Prostate gland (tissue), 2 donors: ENCODE results near the gene MFGE8. TPM values are rescaled to one million over a fixed set of nuclear protein-coding genes. Genes with fewer than 3 reads are reported as not detected.

Experiments used
- DNase-seq: peaks from one replicate; pipeline ENCODE4 v3.0.0-alpha.2; 2019; ENCODE audit warnings: low spot score
- H3K27ac ChIP-seq, 2 donors: fragments of 200-600 bp; sonication (generic); 2 replicates each; pipeline ENCODE4 v1.5.1; 2017 to 2019
- H3K27me3 ChIP-seq: fragments of 200-600 bp; sonication (generic); replicated peaks from 2 replicates; pipeline ENCODE4 v1.5.1; 2019; ENCODE audit not compliant: insufficient read depth
- H3K36me3 ChIP-seq, 2 donors: fragments of 200-600 bp; sonication (generic); 1 replicate in 1 of 2; 2 replicates in 1 of 2; pipeline versions ENCODE4 v1.5.1 to v1.8.1; 2017 to 2019
- H3K4me1 ChIP-seq: fragments of 200-600 bp; sonication (generic); replicated peaks from 2 replicates; pipeline ENCODE4 v1.5.1; 2019
- H3K4me3 ChIP-seq, 2 donors: fragments of 200-600 bp; sonication (generic); 2 replicates each; pipeline ENCODE4 v1.5.1; 2017 to 2019
- H3K9me3 ChIP-seq: fragments of 200-600 bp; sonication (generic); 2 replicates; pipeline ENCODE4 v1.5.1; 2017
- CTCF ChIP-seq, 4 experiments: fragments of 200-600 bp in 2 of 4; fragments of 450-650 bp in 2 of 4; sonication (generic) in 2 of 4; IDR thresholded peaks; 1 replicate in 3 of 4; 2 replicates in 1 of 4; pipeline ENCODE4 v1.5.1; 2016 to 2019; ENCODE audit warnings: antibody characterized with exemption in 4 of 4, mild to moderate bottlenecking in 2 of 4, moderate library complexity in 2 of 4
- POLR2A ChIP-seq: fragments of 450-650 bp; IDR thresholded peaks from one replicate; pipeline ENCODE4 v1.6.1; 2016; ENCODE audit warnings: antibody characterized with exemption, mild to moderate bottlenecking
- POLR2AphosphoS5 ChIP-seq: sonication (generic); formaldehyde crosslinking; IDR thresholded peaks from one replicate; pipeline ENCODE4 v1.6.1; 2017; ENCODE audit warnings: antibody characterized with exemption
- WGBS: methylation state at CpG from one replicate; pipeline ENCODE4 v1.1.5; 2018; 5-methylcytosine and 5-hydroxymethylcytosine counted together
- intact Hi-C: fragments of 100-400 bp; cut with DNase I; formaldehyde crosslinking; loops from one replicate; pipeline ENCODE4 v1.14.2; 2022
- total RNA-seq, 2 donors: library from RNA; depleted of rRNA; stranded (reverse); fragments of >200 nt; gene quantifications; one replicate each; pipeline ENCODE4 v1.1.0, GENCODE V29; 2016

Gene MFGE8
- total RNA-seq, 2 donors from 2014 or later, result 63.1 to 263 TPM

- DNase-seq, result no peak
- TF ChIP-seq POLR2A (no peak), POLR2AphosphoS5 (no peak), CTCF (IDR thresholded peaks at IDR 0.05) (no peak)
- Histone ChIP-seq H3K36me3 (no peaks in the 10 kb centered on the region), H3K27ac (no peak overlapping the region), H3K4me1 (no peaks in the 10 kb centered on the region), H3K27me3 (no peaks in the 10 kb centered on the region), H3K9me3 (no peaks in the 10 kb centered on the region), H3K4me3 (no peak overlapping the region)
- intact Hi-C loops, result no loop called here
- 68% methylated on average over 4 of the region's 6 CpGs for WGBS
These were observed 41.1 kb downstream of the MFGE8 start for GRCh38 chr15:88872106-88872505.

GRCh38 chr15:88871313-88871712 lies 41.9 kb downstream of the MFGE8 start:
- WGBS, result 78% methylated on average over 14 of the region's 14 CpGs
- no peaks in the 10 kb centered on the region for H3K4me1 ChIP-seq
- H3K36me3 ChIP-seq, result no peaks in the 10 kb centered on the region
- no peak overlapping the region for H3K4me3 ChIP-seq
- no peak for DNase-seq
- intact Hi-C loops, result no loop called here
- H3K27ac ChIP-seq, result no peak overlapping the region
- no peaks in the 10 kb centered on the region for H3K27me3 ChIP-seq
- no peaks in the 10 kb centered on the region for H3K9me3 ChIP-seq
- TF ChIP-seq CTCF (IDR thresholded peaks at IDR 0.05), result no peak

- Histone ChIP-seq H3K36me3 (no peaks in the 10 kb centered on the region), H3K27ac (no peak overlapping the region), H3K27me3 (no peaks in the 10 kb centered on the region), H3K4me1 (no peaks in the 10 kb centered on the region), H3K9me3 (no peaks in the 10 kb centered on the region), H3K4me3 (no peak overlapping the region)
- DNase-seq, result no peak
- 94% methylated on average over 10 of the region's 10 CpGs for WGBS
- no peak for TF ChIP-seq POLR2AphosphoS5
- TF ChIP-seq CTCF (IDR thresholded peaks at IDR 0.05), result no peak
- TF ChIP-seq POLR2A, result no peak
- intact Hi-C loops, result no loop called here
These were observed 46.8 kb downstream of the MFGE8 start for GRCh38 chr15:88866295-88866881.

- intact Hi-C loops, result no loop called here
- no peaks in the 10 kb centered on the region for H3K27me3 ChIP-seq
- TF ChIP-seq POLR2A, result no peak
- no peak for TF ChIP-seq POLR2AphosphoS5
- TF ChIP-seq CTCF (IDR thresholded peaks at IDR 0.05), result no peak
- H3K4me1 ChIP-seq, result no peaks in the 10 kb centered on the region
- DNase-seq, result no peak
- H3K9me3 ChIP-seq, result no peaks in the 10 kb centered on the region
- H3K4me3 ChIP-seq, result no peak overlapping the region
- WGBS, result 53% methylated on average over 6 of the region's 6 CpGs
- no peaks in the 10 kb centered on the region for H3K36me3 ChIP-seq
- no peak overlapping the region for H3K27ac ChIP-seq
These were observed 47.6 kb downstream of the MFGE8 start for GRCh38 chr15:88865498-88866099.

GRCh38 chr15:88864861-88865497 lies 48.2 kb downstream of the MFGE8 start:
- Histone ChIP-seq H3K9me3 (no peaks in the 10 kb centered on the region), H3K4me3 (no peak overlapping the region), H3K27ac (no peak overlapping the region), H3K27me3 (no peaks in the 10 kb centered on the region), H3K4me1 (no peaks in the 10 kb centered on the region), H3K36me3 (no peaks in the 10 kb centered on the region)
- no peak for DNase-seq
- intact Hi-C loops, result no loop called here
- 59% methylated on average over 4 of the region's 4 CpGs for WGBS
- TF ChIP-seq POLR2AphosphoS5, result no peak
- no peak for TF ChIP-seq CTCF (IDR thresholded peaks at IDR 0.05)
- no peak for TF ChIP-seq POLR2A
